GM23338 (cell line): Measurements from ENCODE around the gene PLEKHG4. TPM values are rescaled to one million over a fixed set of nuclear protein-coding genes. Genes with fewer than 3 reads are reported as not detected.

Source experiments
- ATAC-seq: fragments of 200-7000 bp; cut with Tn5 transposase; 3 replicates; pipeline ENCODE4 v1.9.1; 2020
- DNase-seq: peaks from one replicate; pipeline ENCODE4 v3.0.0-alpha.2; 2015; ENCODE audit warnings: low spot score
- H2AFZ ChIP-seq: fragments of 200-600 bp; sonication (generic); 2 replicates; pipeline ENCODE4 v1.8.0; 2016; ENCODE audit warnings: antibody characterized with exemption, mild to moderate bottlenecking, moderate library complexity
- H3F3A ChIP-seq: fragments of 200-600 bp; sonication (generic); replicated peaks from 2 replicates; pipeline ENCODE4 v1.8.0; 2017; ENCODE audit warnings: antibody characterized with exemption, mixed run types, low read depth
- H3K27ac ChIP-seq: fragments of 200-600 bp; sonication (generic); 2 replicates; pipeline ENCODE4 v1.6.1; 2016; ENCODE audit warnings: low read depth
- H3K27me3 ChIP-seq: fragments of 200-600 bp; sonication (generic); 2 replicates; pipeline ENCODE4 v1.8.0; 2016; ENCODE audit warnings: mild to moderate bottlenecking, mixed run types, moderate library complexity; ENCODE audit not compliant: insufficient read depth
- H3K36me3 ChIP-seq: fragments of 200-600 bp; sonication (generic); 2 replicates; pipeline ENCODE4 v1.8.0; 2016; ENCODE audit warnings: mild to moderate bottlenecking; ENCODE audit not compliant: insufficient read depth
- H3K4me1 ChIP-seq: fragments of 200-600 bp; sonication (generic); 2 replicates; pipeline ENCODE4 v1.8.0; 2016; ENCODE audit warnings: mild to moderate bottlenecking, moderate library complexity; ENCODE audit not compliant: insufficient read depth
- H3K4me2 ChIP-seq: fragments of 200-600 bp; sonication (generic); 2 replicates; pipeline ENCODE4 v1.7.1; 2017; ENCODE audit warnings: mixed run types
- H3K4me3 ChIP-seq: fragments of 200-600 bp; sonication (generic); 2 replicates; pipeline ENCODE4 v1.6.1; 2016; ENCODE audit warnings: mixed run types
- H3K79me2 ChIP-seq: fragments of 200-600 bp; sonication (generic); replicated peaks from 2 replicates; pipeline ENCODE4 v1.8.0; 2017; ENCODE audit warnings: mild to moderate bottlenecking; ENCODE audit not compliant: insufficient read depth
- H3K9me2 ChIP-seq: fragments of 200-600 bp; sonication (generic); 2 replicates; pipeline ENCODE4 v1.8.0; 2017; ENCODE audit not compliant: insufficient read depth
- H4K20me1 ChIP-seq: fragments of 200-600 bp; sonication (generic); replicated peaks from 2 replicates; pipeline ENCODE4 v1.8.0; 2017; ENCODE audit warnings: mild to moderate bottlenecking; ENCODE audit not compliant: insufficient read depth
- H3K27ac Mint-ChIP-seq: 2 replicates; pipeline ENCODE4 v1.8.0; 2020; ENCODE audit warnings: inconsistent platforms, mild to moderate bottlenecking, moderate library complexity, mixed read lengths
- H3K27me3 Mint-ChIP-seq: 3 replicates; pipeline ENCODE4 v1.8.0; 2022; ENCODE audit warnings: low read depth, mild to moderate bottlenecking, moderate library complexity, mixed read lengths, inconsistent platforms; ENCODE audit not compliant: insufficient read depth, poor library complexity
- H3K36me3 Mint-ChIP-seq: 3 replicates; pipeline ENCODE4 v1.8.0; 2021; ENCODE audit warnings: low read depth, mild to moderate bottlenecking, inconsistent platforms, moderate library complexity, mixed read lengths
- H3K4me1 Mint-ChIP-seq: 3 replicates; pipeline ENCODE4 v1.8.0; 2020; ENCODE audit warnings: mild to moderate bottlenecking, inconsistent platforms, mixed read lengths
- H3K4me3 Mint-ChIP-seq: 3 replicates; pipeline ENCODE4 v1.8.0; 2021; ENCODE audit warnings: moderate library complexity, mild to moderate bottlenecking, inconsistent platforms, mixed read lengths
- H3K9me3 Mint-ChIP-seq: 3 replicates; pipeline ENCODE4 v1.8.0; 2020; ENCODE audit warnings: moderate library complexity, mild to moderate bottlenecking, inconsistent platforms, mixed read lengths
- CREB1 ChIP-seq: fragments of 250-450 bp; sonication (Bioruptor Pico); IDR thresholded peaks from 2 replicates; pipeline ENCODE4 v1.5.0; 2020; ENCODE audit warnings: low read depth, mild to moderate bottlenecking, moderate library complexity
- CTCF ChIP-seq, 2 experiments: fragments of 200-600 bp in 1 of 2; sonication (generic) in 1 of 2; conservative IDR thresholded peaks; 2 replicates each; pipeline versions ENCODE4 v1.5.1 to v1.6.1; 2016 to 2017; ENCODE audit warnings: antibody characterized with exemption in 2 of 2, low read depth in 2 of 2, mild to moderate bottlenecking in 2 of 2, moderate library complexity in 1 of 2
- EZH2phosphoT487 ChIP-seq: fragments of 200-600 bp; sonication (generic); IDR thresholded peaks from one replicate; pipeline ENCODE4 v1.8.1; 2018; ENCODE audit warnings: antibody characterized with exemption; ENCODE audit not compliant: unreplicated experiment
- NANOG ChIP-seq: IDR thresholded peaks from 2 replicates; pipeline ENCODE4 v1.6.1; 2016; ENCODE audit warnings: antibody characterized with exemption, borderline replicate concordance
- POLR2AphosphoS5 ChIP-seq: IDR thresholded peaks from 2 replicates; pipeline ENCODE4 v1.6.1; 2016; ENCODE audit warnings: antibody characterized with exemption, low read depth
- STAT1 ChIP-seq: IDR thresholded peaks from one replicate; pipeline ENCODE4 v1.6.1; 2016; ENCODE audit warnings: antibody characterized with exemption; ENCODE audit not compliant: unreplicated experiment
- ZNF114 ChIP-seq: fragments of 250-450 bp; sonication (Bioruptor Pico); IDR thresholded peaks from 2 replicates; pipeline ENCODE4 v1.5.0; 2020; ENCODE audit warnings: mild to moderate bottlenecking, moderate library complexity
- ZNF331 ChIP-seq: fragments of 250-450 bp; sonication (Bioruptor Pico); IDR thresholded peaks from 2 replicates; pipeline ENCODE4 v1.5.0; 2020; ENCODE audit warnings: low read depth, mild to moderate bottlenecking, moderate library complexity
- polyA plus RNA-seq: library from polyadenylated mRNA; unstranded; fragments of >200 nt; fragmentation: Nextera tagmentation; extraction: Ambion mirVana; gene quantifications from 2 replicates; pipeline ENCODE4 v1.2.1, GENCODE V29; 2016
- total RNA-seq: library from RNA; depleted of rRNA; stranded (reverse); fragments of >200 nt; shearing (Covaris generic); gene quantifications from 2 replicates; pipeline ENCODE4 v1.2.3, GENCODE V29; 2014
- TF ChIP-seq, protein P1 (sequence below): IDR thresholded peaks from one replicate; pipeline ENCODE4 v1.6.1; 2018; ENCODE audit warnings: antibody characterized with exemption; ENCODE audit not compliant: unreplicated experiment
- TF ChIP-seq, protein P2 (sequence below): IDR thresholded peaks from 2 replicates; pipeline ENCODE4 v1.6.1; 2016; ENCODE audit warnings: antibody characterized with exemption

Gene PLEKHG4
- total and polyA plus RNA-seq, 2 experiments from 2014 or later: 3.2 to 10.3 TPM

DNA sequence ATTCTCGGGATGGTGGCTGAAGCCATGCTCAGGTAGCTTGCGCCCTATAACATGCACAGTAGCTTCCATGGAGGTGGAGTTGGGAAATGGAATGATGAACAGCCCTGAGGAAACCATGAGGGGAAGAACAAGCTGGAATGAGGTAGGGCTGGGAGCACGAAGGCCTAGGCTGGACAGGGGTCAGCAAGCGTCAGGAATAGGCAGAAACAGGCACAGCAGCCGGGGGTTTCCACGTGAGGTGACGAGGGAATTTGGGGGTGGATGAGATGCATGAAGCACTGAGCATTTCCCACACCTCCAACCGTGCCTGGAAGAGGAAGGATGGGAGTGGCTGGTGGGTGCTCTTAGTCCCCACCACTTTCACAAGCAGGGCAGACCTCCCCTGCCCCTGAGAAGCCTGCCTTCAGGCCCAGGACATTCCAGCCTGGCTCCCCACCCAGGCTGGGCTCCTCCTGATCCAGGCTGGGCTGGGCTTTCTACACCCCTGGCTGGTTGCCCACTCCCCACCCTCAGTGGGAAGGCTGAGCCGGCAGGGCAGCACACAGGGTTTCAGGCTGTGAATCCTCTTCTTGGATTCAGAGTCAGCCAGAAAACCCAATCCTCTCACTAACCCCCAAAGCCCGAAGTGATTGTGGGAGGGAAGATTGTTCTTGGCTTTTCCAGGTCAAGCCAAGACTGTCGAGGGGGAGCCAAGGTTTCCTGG, 21.9 kb downstream of the PLEKHG4 start:
- Mint-ChIP-seq H3K4me1 (no peaks in the 10 kb centered on the region), H3K4me3 (no peak overlapping the region), H3K27me3 (peaks cover 18% of the 10 kb centered on the region), H3K36me3 (no peaks in the 10 kb centered on the region), H3K27ac (no peak overlapping the region), H3K9me3 (no peaks in the 10 kb centered on the region)
- Histone ChIP-seq H3K27ac (no peak overlapping the region), H3K4me1 (no peaks in the 10 kb centered on the region), H2AFZ (no peak overlapping the region), H3K36me3 (no peaks in the 10 kb centered on the region), H3K79me2 (no peaks in the 10 kb centered on the region), H3K27me3 (no peaks in the 10 kb centered on the region), H4K20me1 (no peaks in the 10 kb centered on the region; the same call in 1 of the 2 replicates), H3F3A (no peaks in the 10 kb centered on the region), H3K9me2 (no peaks in the 10 kb centered on the region), H3K4me2 (no peak overlapping the region), H3K4me3 (no peak overlapping the region)
- TF ChIP-seq, protein P1, sequence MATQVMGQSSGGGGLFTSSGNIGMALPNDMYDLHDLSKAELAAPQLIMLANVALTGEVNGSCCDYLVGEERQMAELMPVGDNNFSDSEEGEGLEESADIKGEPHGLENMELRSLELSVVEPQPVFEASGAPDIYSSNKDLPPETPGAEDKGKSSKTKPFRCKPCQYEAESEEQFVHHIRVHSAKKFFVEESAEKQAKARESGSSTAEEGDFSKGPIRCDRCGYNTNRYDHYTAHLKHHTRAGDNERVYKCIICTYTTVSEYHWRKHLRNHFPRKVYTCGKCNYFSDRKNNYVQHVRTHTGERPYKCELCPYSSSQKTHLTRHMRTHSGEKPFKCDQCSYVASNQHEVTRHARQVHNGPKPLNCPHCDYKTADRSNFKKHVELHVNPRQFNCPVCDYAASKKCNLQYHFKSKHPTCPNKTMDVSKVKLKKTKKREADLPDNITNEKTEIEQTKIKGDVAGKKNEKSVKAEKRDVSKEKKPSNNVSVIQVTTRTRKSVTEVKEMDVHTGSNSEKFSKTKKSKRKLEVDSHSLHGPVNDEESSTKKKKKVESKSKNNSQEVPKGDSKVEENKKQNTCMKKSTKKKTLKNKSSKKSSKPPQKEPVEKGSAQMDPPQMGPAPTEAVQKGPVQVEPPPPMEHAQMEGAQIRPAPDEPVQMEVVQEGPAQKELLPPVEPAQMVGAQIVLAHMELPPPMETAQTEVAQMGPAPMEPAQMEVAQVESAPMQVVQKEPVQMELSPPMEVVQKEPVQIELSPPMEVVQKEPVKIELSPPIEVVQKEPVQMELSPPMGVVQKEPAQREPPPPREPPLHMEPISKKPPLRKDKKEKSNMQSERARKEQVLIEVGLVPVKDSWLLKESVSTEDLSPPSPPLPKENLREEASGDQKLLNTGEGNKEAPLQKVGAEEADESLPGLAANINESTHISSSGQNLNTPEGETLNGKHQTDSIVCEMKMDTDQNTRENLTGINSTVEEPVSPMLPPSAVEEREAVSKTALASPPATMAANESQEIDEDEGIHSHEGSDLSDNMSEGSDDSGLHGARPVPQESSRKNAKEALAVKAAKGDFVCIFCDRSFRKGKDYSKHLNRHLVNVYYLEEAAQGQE: no peak
- no peak for TF ChIP-seq STAT1
- no peak for TF ChIP-seq NANOG
- no peak for TF ChIP-seq EZH2phosphoT487
- no peak for TF ChIP-seq CTCF (conservative IDR thresholded peaks at IDR 0.05; ENCODE audit: low read depth in 2 of 2)
- TF ChIP-seq POLR2AphosphoS5: no peak
- no peak for TF ChIP-seq ZNF331 (CRISPR knock-in tag)
- TF ChIP-seq, protein P2, sequence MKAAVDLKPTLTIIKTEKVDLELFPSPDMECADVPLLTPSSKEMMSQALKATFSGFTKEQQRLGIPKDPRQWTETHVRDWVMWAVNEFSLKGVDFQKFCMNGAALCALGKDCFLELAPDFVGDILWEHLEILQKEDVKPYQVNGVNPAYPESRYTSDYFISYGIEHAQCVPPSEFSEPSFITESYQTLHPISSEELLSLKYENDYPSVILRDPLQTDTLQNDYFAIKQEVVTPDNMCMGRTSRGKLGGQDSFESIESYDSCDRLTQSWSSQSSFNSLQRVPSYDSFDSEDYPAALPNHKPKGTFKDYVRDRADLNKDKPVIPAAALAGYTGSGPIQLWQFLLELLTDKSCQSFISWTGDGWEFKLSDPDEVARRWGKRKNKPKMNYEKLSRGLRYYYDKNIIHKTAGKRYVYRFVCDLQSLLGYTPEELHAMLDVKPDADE: no peak
- no peak for TF ChIP-seq ZNF114 (CRISPR knock-in tag)
- TF ChIP-seq CREB1: no peak
- no peak for DNase-seq
- ATAC-seq: no peak
